Measurements from ENCODE around the gene GLE1.
A peak's percentile ranks its signal among the peaks of the same experiment; 100 is the strongest.
"Not testable (repeated sequence)": the region's sequence is repeated elsewhere in the genome, so short reads cannot be mapped to it uniquely, and the experiment has no call there.

GLE1 gene

GRCh38 chr9:128497824-128498610 lies 6.5 kb upstream of the GLE1 start:
- DNase-seq: no peak

GRCh38 chr9:128498911-128499310 lies 5.6 kb upstream of the GLE1 start:
- DNase-seq: no peak

DNA sequence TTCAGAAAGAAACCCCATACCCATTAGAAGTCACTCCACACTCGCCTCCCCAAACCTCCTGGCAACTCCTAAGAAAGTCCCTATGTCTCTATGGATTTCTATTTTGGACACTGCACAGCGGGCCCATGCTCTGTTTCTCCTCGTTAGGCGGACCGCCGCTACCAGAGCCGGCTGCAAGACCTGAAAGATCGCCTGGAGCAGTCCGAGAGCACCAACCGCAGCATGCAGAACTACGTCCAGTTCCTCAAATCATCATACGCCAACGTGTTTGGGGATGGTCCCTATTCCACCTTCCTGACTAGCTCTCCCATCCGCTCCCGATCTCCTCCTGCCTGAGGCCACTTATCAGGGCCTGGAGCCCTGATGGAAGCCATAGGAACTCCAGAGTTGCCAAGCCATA lies 4.6 kb upstream of the GLE1 start:
- no peak for DNase-seq

DNA sequence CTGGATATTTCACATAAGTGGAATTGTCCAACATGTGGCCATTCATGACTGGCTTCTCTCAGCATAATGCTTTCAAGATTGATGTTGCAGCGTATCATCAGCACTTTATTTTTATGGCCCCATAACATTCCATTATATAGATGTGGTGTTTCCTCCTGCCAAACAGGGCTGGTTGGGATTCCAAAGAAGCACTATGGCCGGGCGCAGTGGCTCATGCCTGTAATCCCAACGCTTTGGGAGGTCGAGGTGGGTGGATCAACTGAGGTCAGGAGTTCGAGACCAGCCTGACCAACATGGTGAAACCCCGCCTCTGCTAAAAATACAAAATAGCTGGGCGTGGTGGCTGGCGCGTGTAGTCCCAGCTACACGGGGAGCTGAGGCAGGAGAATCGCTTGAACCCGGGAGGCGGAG lies 1.1 kb upstream of the GLE1 start:
- DNase-seq: not testable (repeated sequence)

DNA sequence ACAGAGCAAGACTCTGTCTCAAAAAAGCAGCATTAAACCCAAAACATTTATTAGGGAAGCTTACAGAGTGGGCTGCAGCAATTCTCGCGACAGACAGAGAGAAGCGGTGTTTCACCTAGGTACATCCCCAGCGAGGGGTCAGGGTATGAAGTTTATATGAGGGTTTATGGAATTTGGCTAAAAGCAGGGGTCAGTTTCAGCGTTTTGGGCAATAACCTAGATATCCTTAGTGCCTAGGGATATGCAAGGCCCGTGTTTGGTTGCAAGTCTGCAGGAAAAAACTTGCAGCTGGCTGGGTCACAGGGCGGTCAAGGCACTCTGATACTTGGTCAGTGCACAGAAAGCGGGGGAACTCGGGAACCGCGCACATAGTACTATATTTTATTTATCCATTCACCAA lies 649 bp upstream of the GLE1 start:
- DNase-seq: no peak

DNA sequence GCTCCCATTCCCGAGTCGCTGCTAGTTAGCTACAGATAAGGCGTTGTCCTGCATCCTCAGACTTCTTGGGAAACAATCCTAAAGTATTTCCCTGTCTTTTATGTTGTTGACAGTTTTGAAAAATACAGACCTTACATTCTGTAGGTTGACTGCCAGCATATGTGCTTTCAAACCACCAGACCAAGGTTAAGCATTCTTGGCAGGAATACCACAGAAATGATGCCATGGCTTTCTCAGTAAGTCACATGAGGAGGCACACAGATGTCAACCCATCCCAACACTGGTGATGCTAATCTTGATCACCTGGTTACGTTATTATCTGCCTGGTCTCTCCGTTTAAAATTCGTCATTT lies 871 bp downstream of the GLE1 start:
- DNase-seq: no peak

DNA sequence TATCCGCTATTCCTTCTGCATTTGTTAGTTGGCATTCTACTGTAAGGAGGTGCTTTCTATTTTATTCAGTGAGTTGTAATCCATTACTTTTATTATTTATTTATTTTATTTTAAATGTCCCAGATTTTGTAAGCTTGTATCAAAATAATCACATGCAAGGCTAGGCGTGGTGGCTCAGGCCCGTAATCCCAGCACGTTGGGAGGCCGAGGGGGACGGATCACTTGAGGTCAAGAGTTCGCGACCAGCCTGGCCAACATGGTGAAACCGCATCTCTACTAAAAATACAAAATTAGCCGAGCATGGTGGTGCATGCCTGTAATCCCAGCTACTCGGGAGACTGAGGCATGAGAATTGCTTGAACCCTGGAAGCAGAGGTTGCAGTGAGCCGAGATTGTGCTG lies 1.4 kb downstream of the GLE1 start:
- not testable (repeated sequence) for DNase-seq

DNA sequence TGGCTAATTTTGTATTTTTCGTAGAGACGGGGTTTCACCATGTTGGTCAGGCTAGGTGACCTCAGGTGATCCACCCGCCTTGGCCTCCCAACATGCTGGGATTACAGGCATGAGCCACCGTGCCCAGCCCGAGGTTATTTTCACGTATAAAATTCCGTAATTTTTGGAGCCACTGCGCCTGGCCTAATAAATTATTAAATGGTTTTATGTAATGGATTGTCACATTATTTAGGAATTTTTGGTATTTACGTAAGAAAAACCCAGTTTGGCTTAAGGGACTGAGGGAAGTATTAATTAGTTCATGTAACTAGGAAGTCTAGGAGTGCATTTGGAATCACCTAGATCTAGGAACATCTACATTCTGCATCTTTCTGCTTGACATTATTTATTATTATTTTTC lies 8.3 kb downstream of the GLE1 start:
- DNase-seq: no peak

DNA sequence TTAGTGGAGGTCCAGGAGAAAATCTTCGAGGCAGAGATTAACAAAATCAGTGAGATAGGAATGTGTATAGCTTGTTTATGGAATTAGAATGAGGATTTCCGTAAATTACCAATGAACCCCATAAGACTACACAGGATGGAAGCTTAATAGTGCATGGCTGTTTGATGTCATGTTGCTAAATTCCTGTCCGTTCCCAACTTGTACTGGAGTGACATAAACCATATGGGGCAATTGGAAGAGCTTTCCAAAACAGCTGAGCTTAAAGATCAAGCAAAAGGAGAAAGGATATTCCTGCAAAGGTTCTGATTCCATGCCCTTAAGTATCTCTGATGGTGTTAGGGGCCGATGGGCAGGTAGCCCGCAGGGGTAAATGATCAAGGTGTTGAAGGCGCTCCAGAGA lies 17.4 kb downstream of the GLE1 start:
- DNase-seq: no peak

DNA sequence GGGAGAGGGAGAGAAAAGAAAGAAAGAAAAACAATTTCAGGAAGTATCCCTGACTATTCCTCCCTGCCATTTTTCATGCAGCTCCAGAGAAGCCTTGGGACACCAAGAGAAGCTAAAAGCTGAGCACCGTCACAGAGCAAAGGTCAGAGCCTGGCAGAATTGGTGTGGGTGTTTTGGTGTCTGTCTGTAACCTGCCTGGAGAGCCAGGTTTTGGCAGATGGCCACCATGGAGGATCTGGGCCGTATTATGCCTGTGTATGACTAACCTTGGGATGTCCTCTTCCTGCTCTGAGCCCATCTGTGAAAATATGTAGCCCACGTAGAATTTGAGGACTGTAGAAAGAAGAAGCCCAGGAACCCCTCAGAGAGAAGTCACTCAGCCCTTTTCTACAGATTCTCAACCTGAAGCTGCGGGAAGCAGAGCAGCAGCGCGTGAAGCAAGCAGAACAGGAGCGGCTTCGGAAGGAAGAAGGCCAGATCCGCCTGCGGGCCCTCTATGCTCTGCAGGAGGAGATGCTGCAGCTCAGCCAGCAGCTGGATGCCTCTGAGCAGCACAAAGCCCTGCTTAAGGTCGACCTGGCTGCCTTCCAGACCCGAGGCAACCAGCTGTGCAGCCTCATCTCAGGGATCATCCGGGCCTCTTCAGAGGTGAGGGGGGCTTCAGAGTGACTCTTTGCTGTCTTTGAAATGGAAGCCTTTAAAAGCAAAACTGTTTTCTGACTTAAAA lies 18.8 kb downstream of the GLE1 start:
- no peak for DNase-seq

DNA sequence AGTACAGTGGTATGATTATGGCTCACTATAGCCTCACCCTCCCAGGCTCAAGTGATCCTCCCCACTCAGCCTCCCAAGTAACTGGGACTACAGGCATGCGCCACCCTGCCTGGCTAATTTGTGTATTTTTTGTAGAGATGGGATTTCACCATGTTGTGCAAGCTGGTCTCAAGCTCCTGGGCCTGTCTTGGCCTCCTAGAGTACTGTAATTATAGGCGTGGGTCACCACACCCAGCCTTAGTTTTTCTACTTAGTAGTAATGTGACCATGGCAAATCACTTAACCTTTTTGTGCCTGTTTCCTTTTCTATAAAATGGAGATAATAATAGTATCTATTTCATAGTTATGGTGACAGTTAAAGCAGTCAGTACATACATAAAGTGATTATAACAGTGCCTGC lies 22.2 kb downstream of the GLE1 start:
- DNase-seq: no peak

GRCh38 chr9:128528445-128529160 lies 24.1 kb downstream of the GLE1 start:
- no peak for DNase-seq

DNA sequence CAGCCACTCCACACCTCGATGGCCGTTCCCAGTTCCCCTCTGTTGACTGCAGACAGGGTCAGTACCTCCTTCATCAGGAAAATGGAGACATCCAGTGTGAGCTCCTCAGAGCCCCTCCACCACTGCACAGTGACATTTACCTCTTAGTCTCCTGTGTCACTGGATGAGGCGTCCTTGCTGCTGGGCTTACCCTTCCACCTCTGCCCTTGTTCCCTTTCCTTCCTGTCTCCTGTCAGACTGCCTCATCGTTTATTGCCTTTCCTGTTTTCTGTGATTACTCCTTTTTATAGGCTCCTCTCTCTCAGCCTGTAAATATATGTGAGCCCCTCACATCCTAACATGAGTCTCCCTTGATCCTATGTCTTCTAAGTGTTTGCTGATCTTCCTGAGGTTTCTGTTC lies 24.7 kb downstream of the GLE1 start:
- no peak for DNase-seq

GRCh38 chr9:128532581-128532980 lies 28.1 kb downstream of the GLE1 start:
- no peak for DNase-seq

GRCh38 chr9:128540634-128541360 lies 36.3 kb downstream of the GLE1 start:
- DNase-seq: no peak

GRCh38 chr9:128546504-128546903 lies 42.0 kb downstream of the GLE1 start:
- DNase-seq: no peak

GRCh38 chr9:128548876-128549275 lies 44.4 kb downstream of the GLE1 start:
- no peak for DNase-seq

DNA sequence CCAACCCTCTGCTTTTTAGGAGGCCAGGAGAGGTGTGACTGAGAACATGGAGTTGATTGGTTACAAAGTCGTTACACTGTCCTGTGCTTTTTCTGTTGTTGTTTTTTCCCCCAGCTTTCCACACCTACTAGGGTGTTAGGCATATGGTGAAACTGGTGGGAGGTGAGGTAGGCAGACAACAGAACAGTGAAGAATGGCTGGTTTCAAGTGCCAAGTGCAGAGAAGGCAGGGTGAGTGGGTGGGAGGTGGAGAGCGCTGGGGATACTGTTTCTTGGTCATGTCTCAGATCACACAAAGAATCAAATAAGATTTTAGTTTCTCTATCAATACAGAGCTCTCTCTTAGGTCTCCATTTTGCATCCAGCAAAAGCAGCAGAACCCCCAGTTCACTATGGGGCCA lies 45.7 kb downstream of the GLE1 start:
- DNase-seq: no peak

- no peak for DNase-seq
These were observed 46.5 kb downstream of the GLE1 start for GRCh38 chr9:128550770-128551656.

DNA sequence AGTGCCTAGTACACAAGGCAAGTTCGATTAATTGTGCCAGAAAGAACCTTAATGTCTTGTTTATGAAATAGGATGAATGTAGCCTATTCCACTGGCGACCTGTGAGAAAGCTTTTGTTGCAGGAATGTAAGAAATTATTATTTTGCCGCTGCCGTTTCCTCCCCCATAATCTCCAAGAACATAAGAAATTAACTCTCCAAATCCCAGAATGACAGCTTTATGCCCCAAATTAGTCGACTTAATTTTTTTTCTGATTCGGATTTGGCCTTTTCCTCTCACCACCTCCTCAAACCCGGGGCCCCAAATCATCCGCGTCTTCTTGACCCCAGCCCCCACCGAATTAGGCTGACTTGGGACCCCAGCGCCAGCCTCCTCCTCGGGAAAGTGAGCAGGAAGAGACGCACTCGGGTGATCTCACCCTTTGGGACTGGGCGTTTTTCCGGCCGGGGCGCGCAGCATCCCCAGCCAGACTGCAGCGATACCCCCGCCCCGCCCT lies 47.2 kb downstream of the GLE1 start:
- no peak for DNase-seq

DNA sequence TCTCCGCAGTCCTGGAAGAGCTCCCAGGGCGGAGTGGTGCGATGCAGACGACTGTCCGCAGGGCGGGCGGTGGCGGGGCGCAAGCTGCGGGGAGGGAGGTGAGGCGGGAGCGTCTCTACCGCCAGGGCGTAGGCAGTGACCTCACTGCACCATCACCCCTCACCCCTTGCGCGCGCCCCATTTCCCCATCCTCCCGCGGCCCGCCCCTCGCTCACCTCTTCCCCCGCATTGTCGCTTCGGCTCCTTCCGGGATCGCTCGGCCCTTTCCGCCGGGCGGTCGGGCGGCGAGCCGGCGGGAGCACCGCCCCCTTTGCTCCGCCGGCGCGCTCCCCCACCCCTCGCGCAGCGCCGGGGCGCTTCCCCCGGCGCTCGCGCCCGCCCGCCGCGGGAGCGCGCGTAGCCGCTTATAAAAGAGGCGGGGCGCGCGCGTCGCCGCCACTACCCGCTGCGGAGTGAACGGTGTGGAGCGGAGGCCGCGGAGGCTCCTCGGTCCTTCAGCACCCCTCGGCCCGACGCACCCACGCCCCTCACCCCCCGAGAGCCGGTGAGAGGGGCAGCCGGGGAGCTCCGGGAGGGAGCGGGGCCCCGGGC lies 47.7 kb downstream of the GLE1 start, which contains the start of gene SPTAN1:
Gene SPTAN1, plus strand, starts transcription at position 435 of the 591 bp plus-strand sequence. CDS start 14,154 bp downstream, outside the sequence.
- DNase-seq: peak; percentile 49 to 60
